Activated CD8-positive, alpha-beta memory T cell treated with anti-CD3 and anti-CD28 coated beads, Interleukin-2, amount 50 U/mL, for 1 hour (primary cell): ENCODE results near the gene ASF1A.

Source experiments
- DNase-seq: peaks from one replicate; pipeline ENCODE4 v3.0.0-alpha.2; 2020; ENCODE audit errors: extremely low read depth

ASF1A gene

GRCh38 chr6:118881440-118882313 is 12.3 kb upstream of the ASF1A start:
- no peak for DNase-seq

- DNase-seq, result no peak
These were observed 11.5 kb upstream of the ASF1A start for GRCh38 chr6:118882314-118882905.

GRCh38 chr6:118886641-118887040 is 7.3 kb upstream of the ASF1A start:
- DNase-seq, result no peak

DNA sequence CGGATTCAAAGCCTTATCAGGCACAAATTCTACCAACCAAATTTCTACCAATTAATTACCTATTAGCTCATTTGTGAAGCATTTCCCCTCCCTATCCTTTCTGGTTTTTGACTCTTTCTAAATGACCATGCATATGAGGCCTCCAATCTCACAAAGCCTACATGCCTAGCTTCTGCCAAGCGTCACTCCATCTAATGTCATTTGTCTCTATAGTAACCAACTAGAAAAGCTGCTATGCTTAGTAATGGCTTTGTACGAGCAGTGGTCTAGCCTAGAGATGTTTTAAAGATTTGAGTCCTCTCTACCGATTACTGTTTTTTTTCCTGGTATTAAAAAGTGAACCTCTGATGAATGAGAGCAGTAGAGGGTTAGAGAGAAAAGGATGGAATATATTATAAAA is 4.8 kb upstream of the ASF1A start:
- DNase-seq, result no peak

DNA sequence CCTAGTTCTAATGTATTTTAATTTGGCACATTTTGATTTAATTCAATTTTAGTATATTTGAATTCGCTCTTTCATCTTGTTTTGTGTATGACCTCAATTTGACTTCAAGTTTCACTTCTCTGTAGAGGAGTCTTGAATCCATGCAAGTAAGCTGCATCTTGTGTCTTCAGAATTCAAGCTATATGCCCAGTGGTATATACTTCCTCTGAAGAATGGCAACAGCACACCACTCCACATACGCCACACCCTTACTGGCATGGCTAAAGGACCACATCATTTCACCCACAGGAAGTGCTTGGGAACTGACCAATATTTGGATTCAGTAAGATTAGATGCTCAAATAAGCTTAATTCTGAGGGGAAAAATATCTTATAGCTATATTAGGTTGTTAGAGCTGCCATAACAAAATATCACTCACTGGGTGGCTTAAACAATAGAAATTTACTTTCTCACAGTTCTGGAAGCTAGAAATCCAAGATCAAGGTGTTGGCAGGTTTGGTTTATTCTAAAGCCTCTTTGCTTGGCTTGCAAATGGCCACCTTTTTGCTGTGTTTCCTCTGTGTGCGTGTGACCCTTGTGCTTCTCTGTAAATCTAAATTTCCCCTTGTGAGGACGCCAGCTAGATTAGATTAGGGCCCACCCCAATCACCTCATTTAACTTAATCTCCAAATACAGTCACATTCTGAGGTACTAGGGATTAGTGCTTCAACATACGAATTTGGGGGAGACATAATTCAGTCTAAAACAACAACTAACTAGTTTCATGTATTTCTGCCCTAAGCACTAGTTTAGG is 2.8 kb upstream of the ASF1A start:
- DNase-seq, result no peak

GRCh38 chr6:118892355-118892991 is 1.5 kb upstream of the ASF1A start:
- DNase-seq, result no peak

DNA sequence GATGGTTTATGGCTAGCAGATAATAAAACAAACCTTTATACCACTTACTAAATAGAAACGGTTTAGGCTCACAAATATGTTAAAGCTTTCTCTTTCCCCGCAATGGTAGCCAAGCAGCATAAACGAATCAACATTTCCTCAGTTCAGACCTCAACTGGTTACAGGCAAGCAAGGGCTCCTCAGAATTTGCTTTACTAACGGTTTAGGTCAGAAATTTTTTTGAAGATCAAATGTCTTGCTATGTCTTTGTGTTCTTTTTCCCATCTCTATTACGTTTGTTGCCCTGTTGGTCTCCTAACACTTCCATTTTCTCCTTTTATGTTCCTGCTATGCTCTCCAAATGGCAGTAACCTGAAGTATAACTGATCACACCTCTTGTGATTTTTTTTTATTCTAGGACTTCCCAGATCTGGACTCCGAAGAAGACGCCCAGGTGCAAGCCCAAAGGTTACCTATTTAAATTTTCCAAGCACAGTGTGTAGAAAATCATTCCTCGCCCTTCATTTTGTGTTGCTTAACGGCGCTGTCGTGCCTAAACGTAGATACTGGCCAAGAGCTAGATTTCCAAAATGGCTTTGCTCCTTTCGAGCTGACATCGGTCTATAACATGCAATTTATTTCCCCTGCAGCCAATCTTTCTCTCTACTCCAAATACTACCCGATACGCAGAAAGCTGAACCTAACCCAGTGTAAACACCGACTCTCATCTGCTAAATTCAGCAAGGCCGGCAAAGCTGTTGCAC is 717 bp upstream of the ASF1A start:
- peak; percentile 27 for DNase-seq

DNA sequence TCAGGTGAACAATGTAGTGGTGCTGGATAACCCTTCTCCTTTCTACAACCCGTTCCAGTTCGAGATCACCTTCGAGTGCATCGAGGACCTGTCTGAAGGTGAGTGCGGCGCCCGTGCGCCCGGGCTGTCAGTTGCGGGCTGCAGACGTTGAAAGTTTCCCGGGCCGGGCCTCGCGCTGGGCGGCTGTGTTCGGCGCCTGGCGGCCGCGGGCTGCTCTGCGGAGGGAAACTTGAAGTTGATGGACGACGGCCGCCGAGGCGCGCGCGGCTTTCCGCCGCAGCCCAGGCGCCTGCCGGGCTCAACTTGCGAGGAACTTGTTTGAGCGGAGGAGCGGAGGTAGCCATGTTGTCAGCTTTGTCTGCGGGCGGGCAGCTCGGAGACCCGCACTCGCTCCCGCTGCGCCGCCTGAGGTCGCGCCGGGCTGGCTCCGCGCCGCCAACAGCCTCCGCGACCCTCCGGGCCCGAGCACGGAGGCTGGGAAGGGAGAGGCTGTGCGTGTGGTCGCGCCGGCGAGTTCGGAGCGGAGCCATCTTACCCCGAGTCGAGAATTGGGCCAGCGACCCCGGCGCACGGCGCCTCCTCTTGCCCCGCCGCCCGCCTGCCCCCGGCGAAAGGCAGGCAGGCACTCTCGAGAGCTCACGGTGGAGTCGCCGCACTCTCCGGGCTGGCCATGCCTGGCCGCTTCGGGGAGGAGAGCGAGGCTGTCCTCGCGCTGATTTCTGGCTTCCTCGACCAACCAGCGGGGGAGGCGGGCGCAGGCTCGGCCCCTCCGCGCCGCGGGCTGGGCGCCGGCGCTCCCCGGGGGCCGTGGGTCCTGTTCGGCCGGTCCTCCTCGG is 691 bp downstream of the ASF1A start:
- peak; percentile 24 for DNase-seq

DNA sequence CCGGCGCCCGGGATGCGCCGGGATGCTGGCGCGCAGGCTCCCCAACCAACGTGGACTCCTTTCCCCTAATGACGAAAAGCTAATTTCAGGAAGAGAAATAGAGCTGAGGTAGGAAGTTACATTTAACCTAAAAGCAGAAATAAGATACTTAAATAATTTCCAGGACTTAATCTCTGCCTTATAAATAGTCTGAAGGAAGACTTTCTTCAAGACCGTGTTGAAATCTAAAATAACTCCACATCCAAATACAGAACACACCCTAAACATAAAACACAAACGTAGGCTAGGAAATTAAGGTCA is 1.3 kb downstream of the ASF1A start:
- no peak for DNase-seq

- no peak for DNase-seq
These were observed 1.9 kb downstream of the ASF1A start for GRCh38 chr6:118895859-118896258.

DNA sequence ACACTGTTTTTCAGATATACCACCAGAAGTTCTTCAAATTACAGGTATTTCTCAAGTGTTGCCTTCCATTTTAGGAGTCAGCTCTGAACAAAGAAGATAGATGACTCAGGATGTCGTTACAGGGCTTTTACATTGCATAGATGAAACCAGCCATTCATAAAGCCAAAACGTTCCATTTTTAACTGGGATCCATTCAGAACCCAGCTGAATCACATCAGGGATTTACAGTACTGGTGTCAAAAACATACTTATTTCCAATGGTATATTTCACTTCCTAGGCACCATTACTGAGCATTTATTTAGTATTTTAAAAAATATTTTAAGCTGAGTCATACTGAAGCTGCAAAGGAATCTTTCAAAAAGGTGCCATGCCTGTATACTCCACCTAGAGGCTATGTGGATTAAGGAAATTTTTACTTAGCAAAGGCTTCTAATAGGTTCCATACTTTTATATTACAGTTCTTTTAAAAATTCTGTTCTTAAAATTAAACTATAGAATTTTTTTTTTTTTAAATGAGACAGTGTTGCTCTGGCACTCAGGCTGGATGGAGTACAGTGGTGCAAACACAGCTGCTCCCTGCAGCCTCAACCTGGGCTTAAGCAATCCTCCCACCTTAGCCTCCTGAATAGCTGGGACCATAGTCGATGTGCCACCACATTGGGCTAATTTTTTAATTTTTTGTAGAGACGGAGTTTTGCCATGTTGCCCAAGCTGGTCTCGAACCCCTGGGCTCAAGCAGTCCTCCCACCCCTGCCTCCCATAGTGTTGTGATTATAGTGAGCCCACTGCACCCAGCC is 2.6 kb downstream of the ASF1A start:
- no peak for DNase-seq

DNA sequence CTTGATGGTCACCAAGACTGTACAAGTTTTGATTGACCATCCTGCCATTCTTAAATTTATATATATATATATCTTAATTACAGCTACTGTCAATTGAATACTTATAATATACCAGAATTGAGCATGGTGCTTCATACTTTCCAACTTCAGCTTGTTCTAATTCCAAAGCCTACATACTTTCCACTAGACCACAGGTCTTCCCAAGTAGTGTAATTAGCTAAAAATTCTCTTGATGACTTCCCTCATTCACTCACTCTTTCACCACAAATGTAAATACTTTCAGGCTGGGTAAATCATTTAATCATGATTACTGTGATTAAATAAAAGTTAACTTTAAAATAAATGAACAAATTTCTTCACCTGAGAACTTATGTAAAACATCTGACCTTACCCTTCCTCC is 3.4 kb downstream of the ASF1A start:
- DNase-seq, result no peak

- DNase-seq, result no peak
These were observed 6.0 kb downstream of the ASF1A start for GRCh38 chr6:118899948-118900347.

DNA sequence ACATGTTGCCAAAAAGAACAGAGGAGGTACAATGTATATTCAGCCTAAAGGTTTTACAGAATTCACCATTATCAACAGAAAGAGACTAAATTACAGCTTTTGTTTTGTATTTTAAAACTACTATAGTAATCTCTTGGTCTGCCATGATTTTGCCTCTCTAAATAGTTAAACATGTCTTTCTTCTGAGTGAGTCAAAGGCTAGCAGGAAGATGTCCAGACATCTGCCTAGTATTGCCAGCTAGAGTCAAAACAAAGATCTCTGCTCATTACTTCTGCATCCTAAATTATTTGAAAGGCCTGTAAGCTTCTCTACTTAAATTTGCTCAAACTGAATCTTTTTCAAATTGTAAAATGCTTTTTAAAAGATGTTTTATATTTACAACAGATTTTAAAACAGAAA is 8.8 kb downstream of the ASF1A start:
- DNase-seq, result no peak

DNA sequence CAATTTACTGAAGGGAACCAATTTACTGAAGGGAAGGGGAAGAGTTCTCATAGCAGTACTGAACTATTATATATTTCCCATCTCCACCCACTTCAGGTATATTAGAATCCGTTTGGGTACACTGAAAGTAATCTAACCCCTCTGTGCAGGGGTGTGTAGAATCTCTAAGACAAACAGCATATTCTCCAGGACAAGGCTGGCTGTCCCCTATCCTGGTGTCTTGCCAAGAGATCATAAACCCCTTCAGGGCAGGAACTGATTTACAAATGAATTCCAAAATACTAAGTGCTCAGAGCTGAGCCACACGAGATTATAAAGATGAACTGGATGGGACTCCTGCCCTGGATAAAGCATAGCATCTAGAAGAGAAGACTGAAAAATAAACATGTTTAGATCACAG is 9.2 kb downstream of the ASF1A start:
- DNase-seq, result no peak

DNA sequence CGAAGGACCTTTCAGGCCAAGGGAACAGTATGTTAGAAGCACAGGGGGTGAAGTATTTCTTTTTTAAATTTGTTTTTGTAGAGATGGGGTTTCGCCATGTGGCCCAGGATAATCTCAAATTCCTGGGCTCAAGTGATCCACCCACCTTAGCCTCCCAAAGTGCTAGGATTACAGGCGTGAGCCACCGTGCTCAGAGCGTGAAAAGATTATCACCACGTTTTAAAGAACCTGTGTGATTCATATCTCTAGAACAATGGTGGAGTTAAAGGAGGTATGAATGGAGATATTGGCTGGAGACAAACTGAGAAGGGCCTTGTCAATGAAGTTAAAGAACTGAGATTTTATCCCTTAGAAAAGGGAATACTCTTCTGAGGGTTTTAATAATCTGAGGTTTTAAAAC is 9.7 kb downstream of the ASF1A start:
- DNase-seq, result no peak

DNA sequence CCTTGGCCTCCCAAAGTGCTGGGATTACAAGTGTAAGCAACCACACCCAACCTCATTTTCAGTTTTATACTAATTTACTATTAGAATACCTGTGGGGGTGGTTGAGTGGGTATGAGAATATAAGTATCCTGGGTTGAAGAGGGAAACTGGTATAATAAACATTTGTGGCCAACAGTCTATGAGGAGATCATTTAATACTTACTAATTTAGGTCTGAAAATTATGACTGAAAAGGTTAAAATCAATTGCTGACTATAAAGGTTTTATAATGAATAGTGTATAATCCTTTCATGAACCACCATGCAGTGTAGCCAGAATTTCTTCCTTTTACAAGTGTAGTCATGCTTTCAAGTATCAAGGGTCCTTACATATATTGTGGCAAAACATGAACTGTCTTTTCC is 11.1 kb downstream of the ASF1A start:
- no peak for DNase-seq

GRCh38 chr6:118905851-118906250 is 11.9 kb downstream of the ASF1A start:
- no peak for DNase-seq

DNA sequence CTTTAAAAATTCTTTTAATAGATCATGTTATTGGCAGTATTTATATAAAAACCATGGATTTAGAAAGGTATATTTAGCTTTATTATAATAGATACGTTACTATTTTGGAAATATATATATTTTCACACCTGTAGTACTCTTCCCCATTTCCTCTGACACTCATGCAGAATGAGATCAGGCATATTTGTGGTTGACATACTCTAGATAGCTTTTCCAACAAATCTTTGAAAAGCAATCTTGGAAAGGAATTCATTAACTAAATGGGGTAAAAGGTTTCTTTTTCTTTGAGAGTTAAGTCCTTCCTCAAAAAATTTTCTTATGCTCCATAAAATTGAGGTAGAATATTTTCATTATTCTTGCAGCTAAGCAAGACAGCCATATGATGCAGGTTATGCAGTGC is 14.5 kb downstream of the ASF1A start:
- no peak for DNase-seq

DNA sequence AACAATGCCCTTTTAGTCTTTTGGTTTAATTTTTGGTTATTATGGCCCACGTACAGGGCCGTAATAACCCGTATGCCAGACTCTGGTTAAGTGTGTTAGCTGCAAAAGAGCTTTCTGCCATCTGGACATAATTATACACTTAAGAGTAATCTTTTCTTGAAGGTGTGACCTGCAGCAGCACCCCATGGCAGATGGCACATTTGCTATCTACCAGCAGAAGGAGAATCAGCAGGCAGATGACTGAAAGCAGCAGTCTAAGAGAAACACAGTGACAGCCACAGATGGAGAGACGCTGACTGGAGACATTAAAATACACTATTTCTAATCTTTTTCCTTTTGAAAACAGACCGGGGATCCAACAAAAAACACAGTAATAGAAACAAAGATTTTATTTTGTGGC is 18.7 kb downstream of the ASF1A start:
- no peak for DNase-seq
